A673 (cell line): ENCODE measurements around the gene MCM9. TPM values are rescaled to one million over a fixed set of nuclear protein-coding genes. Genes with fewer than 3 reads are reported as not detected.

Experiments used
- BruUV-seq: library from RNA; stranded (reverse); fragments of 400-500 nt; replicated peaks from 2 replicates; lab custom pipeline; 2021; lab: Mats Ljungman, UMichigan
- CTCF ChIA-PET: fragments of 300-600 bp; sonication (Branson Sonifier 250); formaldehyde crosslinking; loops from one replicate; lab custom pipeline; 2022; ENCODE audit warnings: antibody characterized with exemption; lab: Charles Lee
- POLR2A ChIA-PET: fragments of 300-600 bp; sonication (Branson Sonifier 250); formaldehyde crosslinking; loops from one replicate; lab custom pipeline; 2022; ENCODE audit warnings: antibody characterized with exemption; ENCODE audit not compliant: low non-redundant PET; lab: Charles Lee
- DNase-seq: peaks from one replicate; pipeline ENCODE4 v3.0.0-alpha.2; 2015; ENCODE audit warnings: low spot score
- H3K27ac ChIP-seq: fragments of 200-600 bp; sonication (generic); 2 replicates; pipeline ENCODE4 v1.5.1; 2016; ENCODE audit warnings: mixed run types, low read depth, mild to moderate bottlenecking, mixed read lengths, antibody characterized with exemption, low read length; ENCODE audit not compliant: poor library complexity, severe bottlenecking
- H3K27me3 ChIP-seq: fragments of 200-600 bp; sonication (generic); replicated peaks from 2 replicates; pipeline ENCODE4 v1.6.1; 2017; ENCODE audit warnings: mixed run types, low read depth, mild to moderate bottlenecking, mixed read lengths, antibody characterized with exemption, low read length; ENCODE audit not compliant: insufficient read depth, poor library complexity
- H3K36me3 ChIP-seq: fragments of 200-600 bp; sonication (generic); 2 replicates; pipeline ENCODE4 v1.6.1; 2016; ENCODE audit warnings: mixed run types, mild to moderate bottlenecking, mixed read lengths, antibody characterized with exemption, low read length; ENCODE audit not compliant: insufficient read depth, poor library complexity, severe bottlenecking
- H3K4me1 ChIP-seq: fragments of 200-600 bp; sonication (generic); 2 replicates; pipeline ENCODE4 v1.6.1; 2017; ENCODE audit warnings: mixed run types, mild to moderate bottlenecking, mixed read lengths, antibody characterized with exemption, low read length; ENCODE audit not compliant: insufficient read depth, poor library complexity, severe bottlenecking
- H3K4me3 ChIP-seq: fragments of 200-600 bp; sonication (generic); 2 replicates; pipeline ENCODE4 v1.5.1; 2016; ENCODE audit warnings: low read depth, mixed run types, mild to moderate bottlenecking, mixed read lengths, low read length; ENCODE audit not compliant: poor library complexity, severe bottlenecking
- H3K9me3 ChIP-seq: fragments of 200-600 bp; sonication (generic); 2 replicates; pipeline ENCODE4 v1.6.1; 2016; ENCODE audit warnings: mixed run types, low read depth, mild to moderate bottlenecking, mixed read lengths, antibody characterized with exemption, low read length; ENCODE audit not compliant: poor library complexity, severe bottlenecking
- CTCF ChIP-seq: fragments of 300-800, 200-600 bp; sonication (generic); conservative IDR thresholded peaks from 2 replicates; pipeline ENCODE4 v1.5.1; 2017; ENCODE audit warnings: low read depth, mild to moderate bottlenecking, antibody characterized with exemption, low read length, moderate library complexity, mixed read lengths
- EZH2 ChIP-seq: fragments of 200-600 bp; sonication (generic); IDR thresholded peaks from 2 replicates; pipeline ENCODE4 v1.6.1; 2017; ENCODE audit warnings: borderline replicate concordance, low read depth, mild to moderate bottlenecking, mixed read lengths, antibody characterized with exemption, low read length; ENCODE audit not compliant: poor library complexity, severe bottlenecking
- intact Hi-C: fragments of 100-400 bp; cut with micrococcal nuclease; formaldehyde crosslinking; loops from one replicate; pipeline ENCODE4 v1.10.0; 2022; ENCODE audit not compliant: unreplicated experiment
- total RNA-seq: library from RNA; stranded (reverse); gene quantifications from 2 replicates; pipeline ENCODE4 v1.2.3, GENCODE V29; 2021

The MCM9 gene
- total RNA-seq, 1 experiment from 2014 or later = 16.9 TPM

- Histone ChIP-seq H3K27me3 (no peaks in the 10 kb centered on the region), H3K36me3 (no peaks in the 10 kb centered on the region), H3K4me3 (no peak overlapping the region), H3K9me3 (no peaks in the 10 kb centered on the region), H3K4me1 (peaks cover 7% of the 10 kb centered on the region), H3K27ac (no peak overlapping the region)
- intact Hi-C loops = no loop called here
- DNase-seq = no peak
- BruUV-seq = TSS peak; percentile 41
- ChIA-PET POLR2A (no interaction called here), CTCF (no interaction called here)
- TF ChIP-seq EZH2 (no peak), CTCF (no peak)
Measured at GRCh38 chr6:118935978-118936703, 1.2 kb upstream of the MCM9 start.

GRCh38 chr6:118935331-118935668 lies 341 bp upstream of the MCM9 start:
- no TSS peak for BruUV-seq
- intact Hi-C loops = no loop called here
- no peak overlapping the region for H3K27ac ChIP-seq
- ChIA-PET CTCF (no interaction called here), POLR2A (no interaction called here)
- no peaks in the 10 kb centered on the region for H3K27me3 ChIP-seq
- no peaks in the 10 kb centered on the region for H3K9me3 ChIP-seq
- H3K36me3 ChIP-seq = peaks cover 8% of the 10 kb centered on the region
- H3K4me3 ChIP-seq = peak overlapping the region; percentile 61
- DNase-seq = no peak
- H3K4me1 ChIP-seq = peaks cover 7% of the 10 kb centered on the region
- TF ChIP-seq CTCF (no peak), EZH2 (no peak)

GRCh38 chr6:118933855-118934460 lies 1.0 kb downstream of the MCM9 start:
- Histone ChIP-seq H3K9me3 (no peaks in the 10 kb centered on the region), H3K4me1 (peaks cover 7% of the 10 kb centered on the region), H3K27ac (no peak overlapping the region), H3K4me3 (peak overlapping the region; percentile 61), H3K36me3 (peaks cover 17% of the 10 kb centered on the region), H3K27me3 (no peaks in the 10 kb centered on the region)
- DNase-seq = no peak
- TF ChIP-seq EZH2 (no peak), CTCF (no peak)
- intact Hi-C loops = no loop called here
- BruUV-seq = TSS peak; percentile 37
- ChIA-PET CTCF (no interaction called here), POLR2A (no interaction called here)
